ENCODE results near the gene SELL.
A peak's percentile ranks its signal among the peaks of the same experiment; 100 is the strongest.
"Not testable (repeated sequence)": the region's sequence is repeated elsewhere in the genome, so short reads cannot be mapped to it uniquely, and the experiment has no call there.

The SELL gene

GRCh38 chr1:169711469-169712308, at the start of gene SELL:
TSS of gene SELL (minus strand) at chr1:169711620. CDS start at chr1:169711498, 122 bp downstream.
- DNase-seq (ENCODE audit: low read depth), result peak; percentile 62

GRCh38 chr1:169759038-169759437, 47.6 kb upstream of the SELL start:
- DNase-seq (ENCODE audit: low read depth), result no peak

GRCh38 chr1:169753549-169753948, 42.1 kb upstream of the SELL start:
- no peak for DNase-seq (ENCODE audit: low read depth)

GRCh38 chr1:169750041-169750440, 38.6 kb upstream of the SELL start:
- no peak for DNase-seq (ENCODE audit: low read depth)

GRCh38 chr1:169746550-169746949, 35.1 kb upstream of the SELL start:
- DNase-seq (ENCODE audit: low read depth), result no peak

- DNase-seq (ENCODE audit: low read depth), result peak; percentile 3
Measured at GRCh38 chr1:169745015-169745861, 33.8 kb upstream of the SELL start.

- peak; percentile 71 for DNase-seq (ENCODE audit: low read depth)
Measured at GRCh38 chr1:169741666-169742394, 30.4 kb upstream of the SELL start.

GRCh38 chr1:169739980-169740379, 28.6 kb upstream of the SELL start:
- DNase-seq (ENCODE audit: low read depth), result peak; percentile 6

GRCh38 chr1:169733924-169734323, 22.5 kb upstream of the SELL start, which contains the start of gene SELE:
TSS of gene SELE (minus strand) at chr1:169734079. CDS start at chr1:169733612, 467 bp downstream.
- DNase-seq (ENCODE audit: low read depth), result no peak

- DNase-seq (ENCODE audit: low read depth), result no peak
Measured at GRCh38 chr1:169731446-169731845, 20.0 kb upstream of the SELL start.

- DNase-seq (ENCODE audit: low read depth), result no peak
Measured at GRCh38 chr1:169729991-169730390, 18.6 kb upstream of the SELL start.

- DNase-seq (ENCODE audit: low read depth), result no peak
Measured at GRCh38 chr1:169727307-169727706, 15.9 kb upstream of the SELL start.

GRCh38 chr1:169726851-169727250, 15.4 kb upstream of the SELL start:
- no peak for DNase-seq (ENCODE audit: low read depth)

GRCh38 chr1:169725930-169726329, 14.5 kb upstream of the SELL start:
- no peak for DNase-seq (ENCODE audit: low read depth)

GRCh38 chr1:169724168-169724567, 12.7 kb upstream of the SELL start:
- DNase-seq (ENCODE audit: low read depth), result no peak

- no peak for DNase-seq (ENCODE audit: low read depth)
Measured at GRCh38 chr1:169723763-169724162, 12.3 kb upstream of the SELL start.

GRCh38 chr1:169722779-169723178, 11.4 kb upstream of the SELL start:
- DNase-seq (ENCODE audit: low read depth), result no peak

- not testable (repeated sequence) for DNase-seq (ENCODE audit: low read depth)
Measured at GRCh38 chr1:169715100-169715499, 3.7 kb upstream of the SELL start.

GRCh38 chr1:169713090-169713489, 1.7 kb upstream of the SELL start:
- not testable (repeated sequence) for DNase-seq (ENCODE audit: low read depth)

- DNase-seq (ENCODE audit: low read depth), result no peak
Measured at GRCh38 chr1:169712309-169712631, 850 bp upstream of the SELL start.

GRCh38 chr1:169708647-169709046, 2.8 kb downstream of the SELL start:
- no peak for DNase-seq (ENCODE audit: low read depth)

GRCh38 chr1:169707912-169708604, 3.4 kb downstream of the SELL start:
- no peak for DNase-seq (ENCODE audit: low read depth)

Measured in EH (cell line).